ENCODE measurements around the gene FNIP1.

- TF ChIP-seq POLR2A (IDR thresholded peaks at IDR 0.05) (no peak), CTCF (IDR thresholded peaks at IDR 0.05) (no peak)
Measured at GRCh38 chr5:131821221-131821620, 24.4 kb upstream of the FNIP1 start.
